GM18517 (cell line): ENCODE results near the gene NOL6.
"Not testable (repeated sequence)": the region's sequence is repeated elsewhere in the genome, so short reads cannot be mapped to it uniquely, and the experiment has no call there.

Experiments
- ATAC-seq: cut with Tn5 transposase; IDR thresholded peaks from one replicate; pipeline ENCODE4 v1.9.1; 2021; ENCODE audit warnings: mild to moderate bottlenecking, moderate library complexity; ENCODE audit not compliant: unreplicated experiment

The NOL6 gene

GRCh38 chr9:33473643-33474352 is at the start of gene NOL6:
Gene NOL6, minus strand, starts transcription at chr9:33473924. Its CDS starts 82 bp downstream, at chr9:33473842.
- ATAC-seq, result peak; percentile 96

GRCh38 chr9:33521861-33522260 is 48.1 kb upstream of the NOL6 start:
- not testable (repeated sequence) for ATAC-seq

- not testable (repeated sequence) for ATAC-seq
These were observed 44.3 kb upstream of the NOL6 start for GRCh38 chr9:33517934-33518577.

- ATAC-seq, result no peak
These were observed 43.6 kb upstream of the NOL6 start for GRCh38 chr9:33517373-33517772.

GRCh38 chr9:33516397-33516796 is 42.7 kb upstream of the NOL6 start:
- not testable (repeated sequence) for ATAC-seq

- ATAC-seq, result not testable (repeated sequence)
These were observed 41.7 kb upstream of the NOL6 start for GRCh38 chr9:33515342-33515995.

- not testable (repeated sequence) for ATAC-seq
These were observed 38.8 kb upstream of the NOL6 start for GRCh38 chr9:33512535-33512934.

GRCh38 chr9:33511184-33511517 is 37.4 kb upstream of the NOL6 start:
- ATAC-seq, result not testable (repeated sequence)

- ATAC-seq, result no peak
These were observed 36.8 kb upstream of the NOL6 start for GRCh38 chr9:33510262-33511183.

- ATAC-seq, result no peak
These were observed 33.1 kb upstream of the NOL6 start for GRCh38 chr9:33506626-33507370.

GRCh38 chr9:33498387-33498786 is 24.7 kb upstream of the NOL6 start:
- no peak for ATAC-seq

GRCh38 chr9:33493819-33494218 is 20.1 kb upstream of the NOL6 start:
- ATAC-seq, result not testable (repeated sequence)

GRCh38 chr9:33489066-33489465 is 15.3 kb upstream of the NOL6 start:
- ATAC-seq, result no peak

- not testable (repeated sequence) for ATAC-seq
These were observed 11.6 kb upstream of the NOL6 start for GRCh38 chr9:33485312-33485711.

GRCh38 chr9:33480976-33481375 is 7.3 kb upstream of the NOL6 start:
- no peak for ATAC-seq

GRCh38 chr9:33480106-33480505 is 6.4 kb upstream of the NOL6 start:
- ATAC-seq, result no peak

GRCh38 chr9:33476503-33476902 is 2.8 kb upstream of the NOL6 start:
- no peak for ATAC-seq

GRCh38 chr9:33475357-33475756 is 1.6 kb upstream of the NOL6 start:
- ATAC-seq, result no peak

GRCh38 chr9:33472881-33473615 is 676 bp downstream of the NOL6 start:
- no peak for ATAC-seq
